Colonic mucosa (tissue), 4 donors: ENCODE data around the gene DHRS1. TPM values are rescaled to one million over a fixed set of nuclear protein-coding genes. Genes with fewer than 3 reads are reported as not detected.
A peak's percentile ranks its signal among the peaks of the same experiment; 100 is the strongest.
"Not testable (repeated sequence)": the region's sequence is repeated elsewhere in the genome, so short reads cannot be mapped to it uniquely, and the experiment has no call there.

ENCODE experiments used
- DNase-seq: peaks from one replicate; pipeline ENCODE4 v3.0.0-alpha.2; 2020
- H3K27ac ChIP-seq: fragments of 200-600 bp; one replicate; pipeline ENCODE4 v1.8.0; 2021
- H3K27me3 ChIP-seq: fragments of 200-600 bp; one replicate; pipeline ENCODE4 v1.8.0; 2021
- H3K36me3 ChIP-seq: fragments of 200-600 bp; one replicate; pipeline ENCODE4 v1.8.0; 2021
- H3K4me1 ChIP-seq: fragments of 200-600 bp; one replicate; pipeline ENCODE4 v1.8.0; 2021; ENCODE audit warnings: mild to moderate bottlenecking
- H3K4me3 ChIP-seq: fragments of 200-600 bp; one replicate; pipeline ENCODE4 v1.8.0; 2021
- H3K9ac ChIP-seq, 2 donors: one replicate each; pipeline ENCODE4 v1.7.0; 2013; ENCODE audit warnings: control low read depth in 2 of 2, low read depth in 2 of 2, low read length in 2 of 2
- H3K9me3 ChIP-seq: fragments of 200-600 bp; one replicate; pipeline ENCODE4 v1.8.0; 2021
- intact Hi-C: fragments of 100-400 bp; cut with DNase I; formaldehyde crosslinking; loops from one replicate; pipeline ENCODE4 v1.14.1; 2022
- total RNA-seq, 2 donors: library from RNA; stranded (reverse); fragmentation: NEBNext Ultra II Directional in 1 of 2; extraction: Animal tissue kit (Norgen Biotek cat#: 25700) in 1 of 2; gene quantifications; one replicate each; pipeline ENCODE4 v1.2.1, GENCODE V29; 2021
- TF ChIP-seq, protein P1 (sequence below): fragments of 200-600 bp; IDR thresholded peaks from one replicate; pipeline ENCODE4 v1.8.0; 2022; ENCODE audit warnings: antibody characterized with exemption, mild to moderate bottlenecking
- donor health status: healthy.
- donor health status: DM: no; HTN: no; CAD: no.
- donor health status: DM: no; HTN: no; CAD: no.

DHRS1 gene
- total RNA-seq, 2 donors from 2014 or later, result 38.0 to 42.4 TPM

DNA sequence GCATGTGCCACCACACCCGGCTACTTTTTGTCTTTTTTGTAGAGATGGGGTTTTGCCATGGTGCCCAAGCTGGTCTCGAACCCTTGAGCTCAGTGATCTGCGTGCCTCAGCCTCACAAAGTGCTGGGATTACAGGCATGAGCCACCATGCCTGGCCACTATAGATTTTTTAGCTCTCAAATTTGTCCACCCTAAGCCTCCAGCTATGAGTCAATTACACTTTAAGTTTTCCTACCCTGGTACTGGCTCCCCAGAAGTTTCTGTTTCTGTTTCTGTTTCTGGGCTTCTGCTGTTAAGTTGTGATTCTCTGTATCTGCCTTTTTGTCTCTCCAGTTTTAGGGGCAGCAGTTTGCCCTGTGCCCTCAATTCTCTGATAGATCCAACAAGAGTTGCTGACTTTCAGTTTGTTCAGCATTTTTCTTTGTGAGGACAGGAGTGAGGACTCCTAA is 52.8 kb downstream of the DHRS1 start:
- no peak for DNase-seq
- Histone ChIP-seq H3K27ac (no peak overlapping the region), H3K4me1 (peaks cover under 1% of the 10 kb centered on the region), H3K9ac (no peak overlapping the region), H3K36me3 (no peaks in the 10 kb centered on the region), H3K9me3 (no peaks in the 10 kb centered on the region), H3K4me3 (no peak overlapping the region), H3K27me3 (no peaks in the 10 kb centered on the region)
- intact Hi-C loops, result loop anchor here (10.0 kb wide), 1 partner anchor 188 kb away; no protein-coding TSS in a partner anchor
- TF ChIP-seq, protein P1, sequence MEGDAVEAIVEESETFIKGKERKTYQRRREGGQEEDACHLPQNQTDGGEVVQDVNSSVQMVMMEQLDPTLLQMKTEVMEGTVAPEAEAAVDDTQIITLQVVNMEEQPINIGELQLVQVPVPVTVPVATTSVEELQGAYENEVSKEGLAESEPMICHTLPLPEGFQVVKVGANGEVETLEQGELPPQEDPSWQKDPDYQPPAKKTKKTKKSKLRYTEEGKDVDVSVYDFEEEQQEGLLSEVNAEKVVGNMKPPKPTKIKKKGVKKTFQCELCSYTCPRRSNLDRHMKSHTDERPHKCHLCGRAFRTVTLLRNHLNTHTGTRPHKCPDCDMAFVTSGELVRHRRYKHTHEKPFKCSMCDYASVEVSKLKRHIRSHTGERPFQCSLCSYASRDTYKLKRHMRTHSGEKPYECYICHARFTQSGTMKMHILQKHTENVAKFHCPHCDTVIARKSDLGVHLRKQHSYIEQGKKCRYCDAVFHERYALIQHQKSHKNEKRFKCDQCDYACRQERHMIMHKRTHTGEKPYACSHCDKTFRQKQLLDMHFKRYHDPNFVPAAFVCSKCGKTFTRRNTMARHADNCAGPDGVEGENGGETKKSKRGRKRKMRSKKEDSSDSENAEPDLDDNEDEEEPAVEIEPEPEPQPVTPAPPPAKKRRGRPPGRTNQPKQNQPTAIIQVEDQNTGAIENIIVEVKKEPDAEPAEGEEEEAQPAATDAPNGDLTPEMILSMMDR, result no peak

DNA sequence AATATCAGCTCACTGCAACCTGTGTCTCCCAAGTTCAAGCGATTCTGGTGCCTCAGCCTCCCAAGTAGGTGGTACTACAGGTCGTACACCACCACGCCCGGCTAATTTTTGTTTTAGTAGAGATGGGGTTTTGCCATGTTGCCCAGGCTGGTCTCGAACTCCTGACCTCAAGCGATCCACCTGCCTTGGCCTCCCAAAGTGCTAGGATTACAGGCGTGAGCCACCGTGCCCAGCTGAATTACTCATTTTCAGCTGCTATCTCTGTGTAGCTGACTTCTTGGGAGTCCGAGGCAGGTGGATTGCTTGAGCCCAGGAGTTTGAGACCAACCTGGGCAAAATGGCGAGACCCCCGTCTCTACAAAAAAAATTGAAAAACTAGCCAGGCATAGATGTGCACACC is 54.2 kb downstream of the DHRS1 start:
- DNase-seq, H3K9me3 ChIP-seq, H3K27ac ChIP-seq, H3K36me3 ChIP-seq, H3K27me3 ChIP-seq, H3K4me3 ChIP-seq, H3K9ac ChIP-seq: not testable (repeated sequence)
- intact Hi-C loops, result loop anchor here (2.0 to 10.0 kb wide), 2 partner anchors 47 to 189 kb away; no protein-coding TSS in a partner anchor
- H3K4me1 ChIP-seq, result peaks cover 11% of the 10 kb centered on the region

DNA sequence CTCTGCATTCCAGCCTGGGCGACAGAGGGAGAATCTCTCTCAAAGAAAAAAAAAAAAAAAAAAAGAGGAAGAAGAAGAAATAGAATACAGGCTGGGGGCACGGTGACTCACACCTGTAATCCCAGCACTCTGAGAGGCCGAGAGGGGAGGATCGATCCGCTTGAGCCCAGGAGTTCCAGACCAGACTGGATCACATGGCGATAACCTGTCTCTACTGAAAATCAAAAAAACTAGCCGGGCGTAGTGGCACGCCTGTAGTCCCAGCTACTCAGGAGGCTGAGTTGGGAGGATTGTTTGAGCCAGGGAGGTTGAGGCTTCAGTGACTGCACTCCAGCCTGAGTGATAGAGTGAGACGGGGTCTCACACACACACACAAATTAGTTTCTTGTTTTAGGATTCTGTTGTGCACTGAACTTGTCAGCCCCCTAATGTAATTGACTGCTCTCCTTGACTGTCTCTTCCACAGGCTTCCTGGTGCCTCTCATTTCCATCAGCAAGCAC is 56.2 kb downstream of the DHRS1 start:
- Histone ChIP-seq H3K27me3 (no peaks in the 10 kb centered on the region), H3K4me3 (peak overlapping the region; percentile 79), H3K27ac (peak overlapping the region; percentile 99), H3K36me3 (no peaks in the 10 kb centered on the region), H3K9me3 (no peaks in the 10 kb centered on the region), H3K9ac (peak overlapping the region; percentile 76 to 94), H3K4me1 (peaks cover 11% of the 10 kb centered on the region)
- intact Hi-C loops, result loop anchor here (2.0 to 10.0 kb wide), 2 partner anchors 27 to 191 kb away; partner anchors contain the start of gene RABGGTA
- DNase-seq, result no peak
- TF ChIP-seq, protein P1, result no peak

DNA sequence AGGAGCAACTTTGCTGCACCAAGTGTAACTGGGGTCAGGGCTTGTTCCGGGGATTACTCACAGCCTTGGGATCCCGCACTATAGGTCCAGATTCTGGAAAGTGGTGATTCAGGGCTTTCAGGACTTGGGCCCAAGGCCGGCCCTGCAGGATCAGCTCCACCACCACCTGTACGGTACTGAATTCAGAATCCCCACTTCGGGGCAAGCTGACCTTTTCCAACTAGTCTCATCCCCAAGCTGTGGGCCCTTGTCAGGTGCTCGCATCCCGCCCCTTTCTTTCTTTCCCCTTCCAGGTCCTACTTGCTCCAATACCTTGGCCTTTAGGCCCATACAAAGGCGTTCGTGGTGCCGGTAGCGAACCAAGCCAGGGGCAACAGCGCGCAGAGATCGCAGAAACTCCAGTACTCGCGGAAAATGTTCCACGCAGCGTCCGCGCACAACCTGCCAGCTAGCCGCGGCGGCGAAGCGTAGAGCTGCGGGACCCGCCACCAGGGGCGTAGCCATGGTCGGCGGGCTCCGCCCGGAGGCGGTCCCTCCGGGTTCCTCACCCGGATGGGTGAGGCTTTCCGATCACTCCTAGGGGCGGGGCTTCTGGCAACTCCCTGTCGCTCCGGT is 57.6 kb downstream of the DHRS1 start:
- H3K27me3 ChIP-seq, result no peaks in the 10 kb centered on the region
- intact Hi-C loops, result loop anchor here (2.0 to 10.0 kb wide), 2 partner anchors 29 to 193 kb away; partner anchors contain the start of gene RABGGTA
- peak overlapping the region; percentile 76 to 94 for H3K9ac ChIP-seq
- no peaks in the 10 kb centered on the region for H3K9me3 ChIP-seq
- TF ChIP-seq, protein P1, result peak; percentile 71
- H3K4me1 ChIP-seq, result peaks cover 11% of the 10 kb centered on the region
- peak overlapping the region; percentile 99 for H3K27ac ChIP-seq
- H3K4me3 ChIP-seq, result peak overlapping the region; percentile 79
- DNase-seq, result peak; percentile 94
- H3K36me3 ChIP-seq, result no peaks in the 10 kb centered on the region

Other genes with a start within 250 kb of the DHRS1 start
- 1 to 10 TPM in 1 of 2 donors, under 1 TPM in 1; 0.29 to 2.1 TPM for gene CARMIL3, start 247.8 kb downstream of the DHRS1 start, total RNA-seq
- gene CPNE6, start 228.2 kb downstream of the DHRS1 start, total RNA-seq, result under 1 TPM in 1 of 2 donors, not detected in 1; 0.45 TPM
- 100 to 1,000 TPM; 133 to 173 TPM for gene PCK2, start 205.5 kb downstream of the DHRS1 start, total RNA-seq
- gene DCAF11, start 185.0 kb downstream of the DHRS1 start, total RNA-seq, result 100 to 1,000 TPM in 1 of 2 donors, 10 to 100 TPM in 1; 89.2 to 106 TPM
- 1 to 10 TPM in 1 of 2 donors, under 1 TPM in 1; 0.88 to 2.7 TPM for gene NRL, start 184.8 kb downstream of the DHRS1 start, total RNA-seq
- 1 to 10 TPM in 1 of 2 donors, under 1 TPM in 1; 0.85 to 1.5 TPM for gene FITM1, start 169.1 kb downstream of the DHRS1 start, total RNA-seq
- 100 to 1,000 TPM; 199 to 235 TPM for gene PSME1, start 163.6 kb downstream of the DHRS1 start, total RNA-seq
- 10 to 100 TPM; 21.1 to 49.6 TPM for gene EMC9, start 158.2 kb downstream of the DHRS1 start, total RNA-seq
- 100 to 1,000 TPM; 151 to 320 TPM for gene PSME2, start 153.2 kb downstream of the DHRS1 start, total RNA-seq
- 10 to 100 TPM; 36.1 to 70.4 TPM for gene RNF31, start 152.3 kb downstream of the DHRS1 start, total RNA-seq
- 10 to 100 TPM; 54.4 to 57.5 TPM for gene IRF9, start 138.5 kb downstream of the DHRS1 start, total RNA-seq
- gene REC8, start 127.7 kb downstream of the DHRS1 start, total RNA-seq, result 1 to 10 TPM; 5.1 TPM
- 10 to 100 TPM; 19.3 to 78.2 TPM for gene IPO4, start 111.0 kb downstream of the DHRS1 start, total RNA-seq
- 10 to 100 TPM; 58.8 to 65.6 TPM for gene TM9SF1, start 104.3 kb downstream of the DHRS1 start, total RNA-seq
- under 1 TPM; 0.19 to 0.49 TPM for gene TSSK4, start 94.1 kb downstream of the DHRS1 start, total RNA-seq
- 10 to 100 TPM; 47.8 to 48.0 TPM for gene CHMP4A, start 86.3 kb downstream of the DHRS1 start, total RNA-seq
- 10 to 100 TPM in 1 of 2 donors, 1 to 10 TPM in 1; 8.2 to 10.9 TPM for gene MDP1, start 83.7 kb downstream of the DHRS1 start, total RNA-seq
- gene NEDD8, start 67.4 kb downstream of the DHRS1 start, total RNA-seq, result 100 to 1,000 TPM; 126 to 150 TPM
- 10 to 100 TPM; 57.9 to 68.1 TPM for gene GMPR2, start 66.9 kb downstream of the DHRS1 start, total RNA-seq
- gene TINF2, start 57.2 kb downstream of the DHRS1 start, total RNA-seq, result 10 to 100 TPM; 45.5 to 45.7 TPM
- 1 to 10 TPM in 1 of 2 donors, under 1 TPM in 1; 0.40 to 3.9 TPM for gene TGM1, start 36.6 kb downstream of the DHRS1 start, total RNA-seq
- 10 to 100 TPM; 37.3 to 38.3 TPM for gene RABGGTA, start 28.2 kb downstream of the DHRS1 start, total RNA-seq
- 10 to 100 TPM; 23.8 to 49.8 TPM for gene NOP9, start 70 bp upstream of the DHRS1 start, total RNA-seq
- gene CIDEB, start 8.2 kb upstream of the DHRS1 start, total RNA-seq, result 10 to 100 TPM in 1 of 2 donors, 1 to 10 TPM in 1; 7.7 to 12.9 TPM
- 1 to 10 TPM; 2.7 to 7.8 TPM for gene LTB4R2, start 10.4 kb upstream of the DHRS1 start, total RNA-seq
- gene LTB4R, start 11.7 kb upstream of the DHRS1 start, total RNA-seq, result 1 to 10 TPM; 1.5 to 4.0 TPM
- gene ADCY4, start 35.3 kb upstream of the DHRS1 start, total RNA-seq, result 10 to 100 TPM in 1 of 2 donors, 1 to 10 TPM in 1; 6.7 to 10.2 TPM
- 10 to 100 TPM; 30.1 to 38.2 TPM for gene RIPK3, start 40.2 kb upstream of the DHRS1 start, total RNA-seq
- gene NFATC4, start 68.4 kb upstream of the DHRS1 start, total RNA-seq, result 10 to 100 TPM; 11.2 to 24.0 TPM
- 10 to 100 TPM; 13.0 to 26.7 TPM for gene NYNRIN, start 99.2 kb upstream of the DHRS1 start, total RNA-seq
- 1 to 10 TPM; 1.8 to 2.0 TPM for gene CBLN3, start 129.9 kb upstream of the DHRS1 start, total RNA-seq
- 10 to 100 TPM; 82.6 to 90.4 TPM for gene KHNYN, start 130.2 kb upstream of the DHRS1 start, total RNA-seq
- gene SDR39U1, start 143.0 kb upstream of the DHRS1 start, total RNA-seq, result 10 to 100 TPM; 32.5 to 40.9 TPM
- gene CMA1, start 208.5 kb upstream of the DHRS1 start, total RNA-seq, result 1 to 10 TPM; 1.3 TPM